NCI-H1436 treated with DMSO at 0.1 percent for 48 hours (cell line): ENCODE data around the gene ZAR1L.
"Not testable (repeated sequence)": the region's sequence is repeated elsewhere in the genome, so short reads cannot be mapped to it uniquely, and the experiment has no call there.

Experiments
- DNase-seq: peaks from one replicate; lab custom pipeline; 2025; lab: John Stamatoyannopoulos, UW

ZAR1L gene

GRCh38 chr13:32315238-32316027, at the start of gene ZAR1L, which contains the start of gene BRCA2:
ZAR1L (minus strand) TSS chr13:32315363; CDS start chr13:32311925, 3,438 bp downstream.
BRCA2 (plus strand) TSS chr13:32315508; CDS start chr13:32316461, 953 bp downstream.
- DNase-seq, result no peak

- DNase-seq, result no peak
These were observed 47.4 kb upstream of the ZAR1L start for GRCh38 chr13:32362574-32362973.

- DNase-seq, result not testable (repeated sequence)
These were observed 40.8 kb upstream of the ZAR1L start for GRCh38 chr13:32355935-32356334.

GRCh38 chr13:32354040-32354439, 38.9 kb upstream of the ZAR1L start:
- no peak for DNase-seq

GRCh38 chr13:32350839-32351441, 35.8 kb upstream of the ZAR1L start:
- DNase-seq, result not testable (repeated sequence)

- DNase-seq, result no peak
These were observed 32.5 kb upstream of the ZAR1L start for GRCh38 chr13:32347651-32348050.

- DNase-seq, result no peak
These were observed 25.8 kb upstream of the ZAR1L start for GRCh38 chr13:32340914-32341313.

GRCh38 chr13:32334671-32335070, 19.5 kb upstream of the ZAR1L start:
- no peak for DNase-seq

GRCh38 chr13:32330441-32330840, 15.3 kb upstream of the ZAR1L start:
- no peak for DNase-seq

- DNase-seq, result no peak
These were observed 8.7 kb upstream of the ZAR1L start for GRCh38 chr13:32323912-32324311.

GRCh38 chr13:32320528-32320927, 5.4 kb upstream of the ZAR1L start:
- DNase-seq, result no peak

GRCh38 chr13:32317716-32318465, 2.7 kb upstream of the ZAR1L start:
- no peak for DNase-seq

GRCh38 chr13:32316501-32316900, 1.3 kb upstream of the ZAR1L start:
- no peak for DNase-seq

- DNase-seq, result no peak
These were observed 821 bp upstream of the ZAR1L start for GRCh38 chr13:32316028-32316339.

GRCh38 chr13:32314271-32315237, 609 bp downstream of the ZAR1L start:
- no peak for DNase-seq

GRCh38 chr13:32311188-32311897, 3.8 kb downstream of the ZAR1L start:
- DNase-seq, result no peak

- DNase-seq, result no peak
These were observed 4.9 kb downstream of the ZAR1L start for GRCh38 chr13:32310134-32310706.

- no peak for DNase-seq
These were observed 5.6 kb downstream of the ZAR1L start for GRCh38 chr13:32309312-32310133.

- DNase-seq, result no peak
These were observed 9.5 kb downstream of the ZAR1L start for GRCh38 chr13:32305646-32306045.

GRCh38 chr13:32302461-32302860, 12.7 kb downstream of the ZAR1L start:
- DNase-seq, result no peak
